HG02623 (cell line): ENCODE data around the gene IREB2.

Experiments
- ATAC-seq: cut with Tn5 transposase; IDR thresholded peaks from one replicate; pipeline ENCODE4 v1.9.1; 2021; ENCODE audit warnings: moderate library complexity; ENCODE audit not compliant: unreplicated experiment

Gene IREB2

DNA sequence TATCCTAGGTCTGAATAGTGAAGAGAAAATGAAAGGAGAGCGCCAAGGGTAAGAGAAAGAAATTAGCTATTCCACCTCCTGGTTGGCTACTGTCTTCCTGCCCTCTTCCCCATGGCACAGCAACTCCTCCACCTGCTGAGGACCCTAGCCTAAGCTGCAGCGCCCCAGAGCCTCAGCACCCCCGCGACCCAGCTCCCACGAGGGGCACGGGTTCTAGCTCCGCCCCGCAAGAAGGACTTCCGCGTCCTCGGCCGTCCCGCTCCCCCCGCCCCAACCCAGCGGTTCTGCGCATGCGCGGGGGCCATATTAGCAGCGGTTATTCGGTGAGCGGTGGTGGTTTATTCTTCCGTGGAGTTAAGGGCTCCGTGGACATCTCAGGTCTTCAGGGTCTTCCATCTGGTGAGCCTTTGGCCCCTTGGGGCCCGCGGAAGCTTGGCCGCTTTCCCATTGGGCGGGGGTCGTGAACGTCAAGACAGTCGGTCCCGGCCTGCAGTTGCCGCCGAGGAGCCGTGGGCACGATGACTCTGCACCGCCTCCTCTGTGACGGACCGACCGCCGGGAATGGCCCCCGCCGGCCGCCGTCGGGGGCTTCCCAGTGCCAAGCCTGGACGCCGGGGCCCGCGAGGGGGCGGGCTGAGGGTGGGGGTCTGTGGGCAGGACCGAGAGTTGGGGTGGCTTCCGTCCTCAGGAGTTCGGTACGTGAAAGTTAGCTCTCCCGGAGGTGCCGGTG is 102.3 kb downstream of the IREB2 start, which contains the start of gene PSMA4:
Gene PSMA4, plus strand, starts transcription at position 304 of the 730 bp plus-strand sequence. CDS start 1,484 bp downstream, outside the sequence.
- peak; percentile 83 for ATAC-seq

DNA sequence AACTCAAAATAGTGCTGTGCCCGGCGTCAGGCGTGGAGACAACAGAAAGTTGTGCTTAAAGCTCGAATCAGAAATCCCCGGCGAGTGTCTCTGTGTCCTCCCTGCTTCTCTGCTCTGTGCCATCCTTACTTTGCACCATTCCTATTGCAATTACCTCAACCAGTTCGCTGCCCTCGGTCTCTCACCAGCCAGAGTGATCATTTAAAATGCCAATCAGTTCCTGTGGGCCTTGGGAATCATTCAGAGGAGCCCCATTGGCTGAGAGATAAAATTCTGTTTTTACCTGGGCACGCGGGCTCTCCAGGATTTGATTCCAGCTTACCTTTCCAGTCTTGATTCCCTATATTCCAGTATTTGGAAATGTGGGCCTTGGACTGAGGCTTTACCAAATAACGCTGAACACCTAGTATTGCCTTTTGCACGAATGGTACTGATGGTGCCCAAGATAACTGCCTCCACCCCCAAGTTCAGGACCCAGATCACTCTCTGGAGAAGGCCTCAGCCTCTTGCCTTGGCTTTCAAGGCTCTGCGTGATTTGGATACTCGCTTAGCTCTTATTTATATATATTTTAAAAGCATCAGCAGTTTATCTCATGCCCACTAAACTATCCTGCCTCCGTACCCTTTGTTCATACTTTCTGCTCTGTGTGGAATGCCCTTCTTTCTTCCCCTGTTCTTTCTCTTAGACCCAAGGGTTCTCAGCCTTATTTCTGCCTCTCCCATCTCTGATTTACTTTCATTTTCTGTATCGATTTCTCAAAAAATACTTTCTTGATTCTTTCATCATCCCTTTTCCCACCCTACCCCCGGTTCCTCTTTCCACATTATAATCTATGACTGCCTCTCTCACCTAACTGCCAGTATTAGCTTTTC is 103.1 kb downstream of the IREB2 start:
- ATAC-seq: no peak

DNA sequence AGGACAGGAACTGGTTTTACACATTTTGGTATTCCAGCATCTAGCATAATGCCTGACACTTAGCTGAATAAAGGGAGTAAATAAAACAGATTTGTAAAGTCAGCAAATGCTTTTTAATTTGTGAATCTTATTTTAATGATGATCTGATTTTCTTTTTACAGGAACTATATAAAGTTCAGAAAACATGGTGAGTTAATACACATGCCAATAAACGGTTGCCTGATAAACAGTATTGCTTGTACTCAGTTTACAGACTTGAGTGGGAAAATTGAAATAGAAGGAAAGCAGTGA is 103.7 kb downstream of the IREB2 start:
- ATAC-seq: no peak

DNA sequence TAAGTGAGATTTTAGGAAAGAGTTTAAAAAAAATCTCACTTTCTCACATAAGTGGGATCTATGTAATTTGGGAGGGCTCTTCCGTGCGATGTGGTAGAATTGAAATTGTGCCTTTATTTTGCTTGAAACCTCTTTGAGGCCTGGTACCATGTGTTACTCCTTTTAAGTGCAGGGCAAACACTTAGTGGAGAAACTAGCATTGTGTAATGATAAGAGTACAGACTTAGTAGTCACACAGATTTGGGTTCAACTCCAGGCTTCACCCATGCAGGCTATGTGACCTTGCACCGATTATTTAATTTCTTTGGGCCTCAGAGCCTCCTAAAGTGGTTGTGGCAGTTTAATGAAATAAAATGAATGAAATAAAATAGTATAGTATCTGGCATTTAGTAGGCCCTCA is 104.6 kb downstream of the IREB2 start:
- ATAC-seq: no peak

DNA sequence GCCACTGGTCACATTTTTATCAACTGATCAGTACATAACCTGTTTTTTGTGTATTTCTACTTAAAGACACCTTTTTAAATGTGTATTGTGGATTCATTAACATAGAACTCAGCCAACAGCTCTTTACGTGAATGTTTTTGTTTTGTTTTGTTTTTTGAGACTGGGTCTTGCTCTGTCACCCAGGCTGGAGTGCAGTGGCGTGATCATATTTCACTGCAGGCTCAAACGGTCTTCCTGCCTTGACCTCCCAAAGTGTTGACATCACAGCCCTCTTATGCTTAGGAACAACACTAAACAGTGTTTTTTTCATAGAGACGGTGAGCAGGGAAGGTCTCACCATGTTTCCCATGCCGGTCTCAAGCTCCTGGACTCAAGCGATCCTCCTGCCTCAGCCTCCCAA is 112.2 kb downstream of the IREB2 start:
- no peak for ATAC-seq

DNA sequence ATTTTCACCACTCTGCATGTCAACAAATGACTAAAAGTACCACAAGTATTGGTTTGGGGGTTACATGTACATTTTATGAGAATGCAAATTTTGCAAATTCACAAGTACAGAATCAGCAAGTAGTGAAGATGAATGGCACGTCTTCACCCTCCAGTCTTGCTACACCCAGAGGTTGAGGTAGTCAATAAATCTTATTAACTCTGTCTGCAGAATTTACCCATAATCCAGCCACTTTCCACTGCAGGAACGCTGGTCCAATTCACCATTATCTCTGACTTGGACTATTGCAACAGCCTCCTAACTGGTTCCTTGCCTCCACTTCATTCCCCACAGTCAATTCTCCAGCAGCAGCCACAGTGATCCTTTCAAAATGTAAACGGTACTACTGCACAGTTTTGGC is 112.8 kb downstream of the IREB2 start:
- ATAC-seq: no peak
